Pancreas (tissue), 10 donors: Measurements from ENCODE around the gene CALML3. TPM values are rescaled to one million over a fixed set of nuclear protein-coding genes. Genes with fewer than 3 reads are reported as not detected.

Experiments used
- ATAC-seq, 4 donors: fragments of 200-7000 bp; cut with Tn5 transposase; one replicate each; pipeline versions ENCODE4 v1.8.0 to v1.9.1; 2020; ENCODE audit warnings: mild to moderate bottlenecking in 4 of 4, moderate library complexity in 4 of 4
- DNase-seq, 6 donors: peaks; one replicate each; pipeline ENCODE4 v3.0.0-alpha.2; 2020
- FAIRE-seq: peaks from 2 replicates; lab custom pipeline; 2012; peaks lifted over from hg19 to GRCh38; lab: Jason Lieb, UNC
- H3K27ac ChIP-seq, 4 donors: fragments of 200-600 bp; sonication (generic); 1 replicate in 3 of 4; 2 replicates in 1 of 4; pipeline versions ENCODE4 v1.5.0 to v1.8.0; 2020
- H3K27me3 ChIP-seq, 4 donors: fragments of 200-600 bp; one replicate each; pipeline ENCODE4 v1.8.0; 2021
- H3K36me3 ChIP-seq, 3 donors: fragments of 200-600 bp; sonication (generic) in 1 of 3; one replicate each; pipeline versions ENCODE4 v1.5.0 to v1.8.0; 2020 to 2021
- H3K4me1 ChIP-seq, 3 donors: fragments of 200-600 bp; one replicate each; pipeline ENCODE4 v1.8.0; 2021
- H3K4me3 ChIP-seq, 4 donors: fragments of 200-600 bp; sonication (generic) in 2 of 4; one replicate each; pipeline versions ENCODE4 v1.5.0 to v1.8.0; 2020 to 2021
- H3K9me3 ChIP-seq, 4 donors: fragments of 200-600 bp; one replicate each; pipeline ENCODE4 v1.8.0; 2021
- CTCF ChIP-seq, 4 donors: fragments of 200-600 bp; sonication (generic) in 3 of 4; IDR thresholded peaks; one replicate each; pipeline versions ENCODE4 v1.5.0 to v1.8.0; 2021; ENCODE audit warnings: antibody characterized with exemption in 4 of 4
- WGBS, 2 donors: extraction: QIAGEN DNeasy Blood & Tissue Kit; methylation state at CpG; one replicate each; pipeline ENCODE4 v1.1.7; 2013; 5-methylcytosine and 5-hydroxymethylcytosine counted together
- intact Hi-C, 3 donors: fragments of 100-400 bp; cut with DNase I; formaldehyde crosslinking; loops; one replicate each; pipeline versions ENCODE4 v1.11.1 to v1.14.2; 2022
- polyA plus RNA-seq, 2 donors: library from polyadenylated mRNA; stranded (reverse); fragments of 200-250 nt; gene quantifications; one replicate each; pipeline ENCODE4 v1.2.3, GENCODE V29; 2013
- total RNA-seq, 6 donors: library from RNA; stranded (reverse); fragmentation: NEBNext Ultra II Directional in 4 of 6; extraction: Animal tissue kit (Norgen Biotek cat#: 25700) in 4 of 6; gene quantifications; one replicate each; pipeline versions ENCODE4 v1.2.1 to v1.2.4, GENCODE V29; 2021 to 2023
- donor health status: healthy with polysubstance abuse.
- donor health status: DM: no; HTN: no; CAD: no; lungs with moderate emphysema.
- donor health status: DM: no; HTN: no; CAD: no.
- donor health status: control.
- donor health status: control.
- donor health status: Bipolar disorder and iron deficiency.
- donor health status: DM: yes; HTN: yes; CAD: no.
- donor health status: DM: no; HTN: no; CAD: no.
- donor health status: DM: no; HTN: no; CAD: no.
- donor health status: DM: yes; HTN: yes; CAD: no.

The CALML3 gene
- total and polyA plus RNA-seq, 8 donors = 0.05 to 0.08 TPM; not detected in 6

GRCh38 chr10:5545778-5546710 lies 21.3 kb downstream of the CALML3 start:
- intact Hi-C loops = no loop called here
- FAIRE-seq = no peak
- peak overlapping the region in 3 of 4 donors; percentile 77 to 92 (median 89) for H3K27ac ChIP-seq
- H3K36me3 ChIP-seq = no peaks in the 10 kb centered on the region
- ATAC-seq = peak; percentile 1 to 17 (median 9)
- H3K4me3 ChIP-seq = no peak overlapping the region
- DNase-seq = peak in 1 of 6 donors; percentile 55
- H3K4me1 ChIP-seq = peaks cover 27 to 38% (median 29%) of the 10 kb centered on the region in 3 donors
- TF ChIP-seq CTCF (IDR thresholded peaks at IDR 0.05) = no peak
- no peaks in the 10 kb centered on the region for H3K27me3 ChIP-seq
- WGBS, 2 donors = 80 to 82% methylated on average over 23 of the region's 23 CpGs
- H3K9me3 ChIP-seq = no peaks in the 10 kb centered on the region

GRCh38 chr10:5546891-5547680 lies 22.3 kb downstream of the CALML3 start:
- intact Hi-C loops = no loop called here
- Histone ChIP-seq H3K36me3 (no peaks in the 10 kb centered on the region), H3K9me3 (no peaks in the 10 kb centered on the region), H3K4me3 (no peak overlapping the region), H3K4me1 (peaks cover 27 to 38% (median 29%) of the 10 kb centered on the region in 3 donors), H3K27me3 (no peaks in the 10 kb centered on the region), H3K27ac (peak overlapping the region; percentile 73 to 92 (median 83))
- FAIRE-seq = no peak
- TF ChIP-seq CTCF (IDR thresholded peaks at IDR 0.05) = no peak
- WGBS, 2 donors = 49 to 55% methylated on average over 7 of the region's 7 CpGs
- DNase-seq = peak in 4 of 6 donors; percentile 52 to 64 (median 60)
- ATAC-seq = peak; percentile 68 to 74 (median 70)

GRCh38 chr10:5547681-5547930 lies 22.8 kb downstream of the CALML3 start:
- H3K4me1 ChIP-seq = peaks cover 27 to 38% (median 29%) of the 10 kb centered on the region in 3 donors
- intact Hi-C loops = no loop called here
- no peak for ATAC-seq

GRCh38 chr10:5547931-5548660 lies 23.3 kb downstream of the CALML3 start:
- FAIRE-seq (no peak), DNase-seq (peak in 4 of 6 donors; percentile 28 to 67 (median 36)), ATAC-seq (peak; percentile 30 to 53 (median 42))
- Histone ChIP-seq H3K4me3 (peak overlapping the region in 1 of 4 donors; percentile 22), H3K27me3 (no peaks in the 10 kb centered on the region), H3K4me1 (peaks cover 27 to 38% (median 29%) of the 10 kb centered on the region in 3 donors), H3K27ac (peak overlapping the region; percentile 73 to 92 (median 83)), H3K9me3 (no peaks in the 10 kb centered on the region), H3K36me3 (no peaks in the 10 kb centered on the region)
- no peak for TF ChIP-seq CTCF (IDR thresholded peaks at IDR 0.05)
- intact Hi-C loops = no loop called here
- WGBS, 2 donors = 25 to 49% methylated on average over 16 of the region's 16 CpGs

More at GRCh38 chr10:5547681-5547930, 22.8 kb downstream of the CALML3 start:
- H3K36me3 ChIP-seq = no peaks in the 10 kb centered on the region
- peak overlapping the region in 1 of 4 donors; percentile 22 for H3K4me3 ChIP-seq
- WGBS, 2 donors = 32 to 59% methylated on average over 4 of the region's 4 CpGs
- no peaks in the 10 kb centered on the region for H3K27me3 ChIP-seq
- H3K9me3 ChIP-seq = no peaks in the 10 kb centered on the region
- peak overlapping the region; percentile 73 to 92 (median 83) for H3K27ac ChIP-seq
- DNase-seq (no peak), FAIRE-seq (no peak)
- TF ChIP-seq CTCF (IDR thresholded peaks at IDR 0.05) = no peak
